ENCODE measurements around the gene PPCDC.

- TF ChIP-seq SUZ12 (IDR thresholded peaks at IDR 0.05; ENCODE audit: extremely low read depth, insufficient read depth, insufficient read length) (no peak), ZNF274 (IDR thresholded peaks at IDR 0.05; ENCODE audit: low read depth, low read length) (no peak), YY1 (IDR thresholded peaks at IDR 0.05; ENCODE audit: insufficient read depth, insufficient read length) (no peak)
These were observed 43.9 kb downstream of the PPCDC start for GRCh38 chr15:75067123-75067830.
